Brain pericyte (primary cell): ENCODE data around the gene SRF.

Experiments
- DNase-seq: peaks from one replicate; pipeline ENCODE4 v3.0.0-alpha.2; 2012; ENCODE audit warnings: low read depth, low spot score

The SRF gene

GRCh38 chr6:43183441-43183840, 12.4 kb downstream of the SRF start:
- DNase-seq, result no peak

GRCh38 chr6:43184268-43184985, 13.4 kb downstream of the SRF start:
- DNase-seq, result no peak

GRCh38 chr6:43185391-43185985, 14.4 kb downstream of the SRF start:
- DNase-seq, result no peak

- no peak for DNase-seq
Measured at GRCh38 chr6:43186019-43186418, 14.9 kb downstream of the SRF start.

- no peak for DNase-seq
Measured at GRCh38 chr6:43186706-43187105, 15.6 kb downstream of the SRF start.

GRCh38 chr6:43187821-43188220, 16.8 kb downstream of the SRF start:
- DNase-seq, result no peak

GRCh38 chr6:43188426-43188825, 17.4 kb downstream of the SRF start:
- DNase-seq, result no peak

GRCh38 chr6:43189776-43190304, 18.8 kb downstream of the SRF start:
- no peak for DNase-seq

GRCh38 chr6:43192911-43193310, 21.8 kb downstream of the SRF start:
- DNase-seq, result no peak

- no peak for DNase-seq
Measured at GRCh38 chr6:43193929-43194328, 22.9 kb downstream of the SRF start.

GRCh38 chr6:43196337-43196736, 25.3 kb downstream of the SRF start:
- DNase-seq, result no peak

GRCh38 chr6:43199912-43200311, 28.8 kb downstream of the SRF start:
- no peak for DNase-seq

GRCh38 chr6:43200541-43200940, 29.5 kb downstream of the SRF start:
- no peak for DNase-seq

GRCh38 chr6:43202451-43202850, 31.4 kb downstream of the SRF start:
- no peak for DNase-seq

- no peak for DNase-seq
Measured at GRCh38 chr6:43203029-43203717, 32.1 kb downstream of the SRF start.

- DNase-seq, result no peak
Measured at GRCh38 chr6:43203718-43204095, 32.6 kb downstream of the SRF start.

- no peak for DNase-seq
Measured at GRCh38 chr6:43204271-43205105, 33.4 kb downstream of the SRF start.

- no peak for DNase-seq
Measured at GRCh38 chr6:43205849-43206248, 34.8 kb downstream of the SRF start.

- no peak for DNase-seq
Measured at GRCh38 chr6:43207286-43207685, 36.2 kb downstream of the SRF start.

GRCh38 chr6:43211955-43212354, 40.9 kb downstream of the SRF start:
- no peak for DNase-seq

GRCh38 chr6:43213431-43213830, 42.4 kb downstream of the SRF start:
- no peak for DNase-seq

GRCh38 chr6:43215066-43215465, 44.0 kb downstream of the SRF start:
- no peak for DNase-seq
